ENCODE data around the gene LYSMD2.

Gene LYSMD2

GRCh38 chr15:51681303-51681963 is 56.0 kb downstream of the LYSMD2 start, which contains the start of gene SCG3:
Gene SCG3 (plus strand): TSS chr15:51681503. CDS start chr15:51681756, 253 bp downstream.
- no peak within 1 kb of the TSS for H3K4me3 Mint-ChIP-seq
- DNase-seq (ENCODE audit: low spot score in 2 of 2) (peak; percentile 7 to 30), ATAC-seq (ENCODE audit: low read depth) (peak; percentile 58)
- H3K9me3 Mint-ChIP-seq: peaks cover 2% of the 10 kb centered on the region
- H3K36me3 Mint-ChIP-seq: no peaks in the 10 kb centered on the region
- no peak within 1 kb of the TSS for H3K27ac Mint-ChIP-seq
- no peaks in the 10 kb centered on the region for H3K4me1 Mint-ChIP-seq
- H3K27me3 Mint-ChIP-seq: peaks cover 17% of the 10 kb centered on the region

- Mint-ChIP-seq H3K9me3 (peaks cover 2% of the 10 kb centered on the region), H3K4me3 (no peak overlapping the region), H3K27ac (no peak overlapping the region), H3K27me3 (peaks cover 17% of the 10 kb centered on the region), H3K4me1 (no peaks in the 10 kb centered on the region), H3K36me3 (no peaks in the 10 kb centered on the region)
- DNase-seq (ENCODE audit: low spot score in 2 of 2): no peak
- ATAC-seq (ENCODE audit: low read depth): no peak
Observed at GRCh38 chr15:51680321-51680720, 57.1 kb downstream of the LYSMD2 start.

- ATAC-seq (ENCODE audit: low read depth) (no peak), DNase-seq (ENCODE audit: low spot score in 2 of 2) (no peak)
- H3K36me3 Mint-ChIP-seq: no peaks in the 10 kb centered on the region
- no peak overlapping the region for H3K27ac Mint-ChIP-seq
- no peaks in the 10 kb centered on the region for H3K4me1 Mint-ChIP-seq
- H3K9me3 Mint-ChIP-seq: peaks cover 2% of the 10 kb centered on the region
- peaks cover 16% of the 10 kb centered on the region for H3K27me3 Mint-ChIP-seq
- no peak overlapping the region for H3K4me3 Mint-ChIP-seq
Observed at GRCh38 chr15:51678096-51678495, 59.4 kb downstream of the LYSMD2 start.

GRCh38 chr15:51677452-51677851 is 60.0 kb downstream of the LYSMD2 start:
- Mint-ChIP-seq H3K36me3 (no peaks in the 10 kb centered on the region), H3K4me3 (no peak overlapping the region), H3K27me3 (peaks cover 15% of the 10 kb centered on the region), H3K27ac (no peak overlapping the region), H3K9me3 (peaks cover 2% of the 10 kb centered on the region), H3K4me1 (no peaks in the 10 kb centered on the region)
- no peak for ATAC-seq (ENCODE audit: low read depth)
- no peak for DNase-seq (ENCODE audit: low spot score in 2 of 2)

GRCh38 chr15:51677021-51677420 is 60.4 kb downstream of the LYSMD2 start:
- Mint-ChIP-seq H3K27ac (no peak overlapping the region), H3K27me3 (peaks cover 15% of the 10 kb centered on the region), H3K4me3 (no peak overlapping the region), H3K36me3 (no peaks in the 10 kb centered on the region), H3K9me3 (peaks cover 2% of the 10 kb centered on the region), H3K4me1 (peaks cover under 1% of the 10 kb centered on the region)
- DNase-seq (ENCODE audit: low spot score in 2 of 2) (no peak), ATAC-seq (ENCODE audit: low read depth) (no peak)

- ATAC-seq (ENCODE audit: low read depth) (no peak), DNase-seq (ENCODE audit: low spot score in 2 of 2) (no peak)
- H3K27me3 Mint-ChIP-seq: peaks cover 7% of the 10 kb centered on the region
- no peak overlapping the region for H3K27ac Mint-ChIP-seq
- no peak overlapping the region for H3K4me3 Mint-ChIP-seq
- peaks cover 3% of the 10 kb centered on the region for H3K4me1 Mint-ChIP-seq
- H3K9me3 Mint-ChIP-seq: peaks cover 2% of the 10 kb centered on the region
- H3K36me3 Mint-ChIP-seq: no peaks in the 10 kb centered on the region
Observed at GRCh38 chr15:51675234-51675633, 62.2 kb downstream of the LYSMD2 start.

Data from memory B cell (primary cell).